WTC11 (cell line): Measurements from ENCODE around the gene UGT1A1.

Experiments
- CTCF ChIP-seq: fragments of 200-600 bp; IDR thresholded peaks from 2 replicates; pipeline ENCODE4 v1.8.0; 2022; ENCODE audit warnings: antibody characterized with exemption
- ELF4 ChIP-seq: sonication (generic); formaldehyde crosslinking; IDR thresholded peaks from 2 replicates; pipeline ENCODE4 v1.8.1; 2022; ENCODE audit warnings: low read depth, mild to moderate bottlenecking, moderate library complexity, missing genetic modification reagents
- HMGXB4 ChIP-seq: sonication (generic); formaldehyde crosslinking; IDR thresholded peaks from 2 replicates; pipeline ENCODE4 v1.8.1; 2023; ENCODE audit warnings: mild to moderate bottlenecking, moderate library complexity, missing genetic modification reagents
- NR2C2 ChIP-seq: sonication (generic); formaldehyde crosslinking; IDR thresholded peaks from 2 replicates; pipeline ENCODE4 v1.8.0; 2022; ENCODE audit warnings: mild to moderate bottlenecking, missing genetic modification reagents
- SOX15 ChIP-seq: fragments of 250-450 bp; sonication (Bioruptor Pico); IDR thresholded peaks from 2 replicates; pipeline ENCODE4 v1.9.0; 2021; ENCODE audit warnings: mild to moderate bottlenecking
- TEAD1 ChIP-seq: sonication (generic); formaldehyde crosslinking; IDR thresholded peaks from 2 replicates; pipeline ENCODE4 v1.8.0; 2022; ENCODE audit warnings: mild to moderate bottlenecking, missing genetic modification reagents
- ZNF121 ChIP-seq: sonication (generic); formaldehyde crosslinking; IDR thresholded peaks from 2 replicates; pipeline ENCODE4 v1.8.0; 2023; ENCODE audit warnings: missing genetic modification reagents
- TF ChIP-seq, protein P1 (sequence below): sonication (generic); formaldehyde crosslinking; IDR thresholded peaks from 2 replicates; pipeline ENCODE4 v1.8.1; 2023; ENCODE audit warnings: mild to moderate bottlenecking, missing genetic modification reagents, moderate library complexity
- TF ChIP-seq, protein P2 (sequence below): sonication (generic); formaldehyde crosslinking; IDR thresholded peaks from 2 replicates; pipeline ENCODE4 v1.8.0; 2022; ENCODE audit warnings: mild to moderate bottlenecking, missing genetic modification reagents
- TF ChIP-seq, protein P3 (sequence below): sonication (generic); formaldehyde crosslinking; IDR thresholded peaks from 2 replicates; pipeline ENCODE4 v1.8.0; 2022; ENCODE audit warnings: mild to moderate bottlenecking, missing genetic modification reagents
- TF ChIP-seq, protein P4 (sequence below): sonication (generic); formaldehyde crosslinking; IDR thresholded peaks from 2 replicates; pipeline ENCODE4 v1.8.1; 2023; ENCODE audit warnings: mild to moderate bottlenecking, missing genetic modification reagents

DNA sequence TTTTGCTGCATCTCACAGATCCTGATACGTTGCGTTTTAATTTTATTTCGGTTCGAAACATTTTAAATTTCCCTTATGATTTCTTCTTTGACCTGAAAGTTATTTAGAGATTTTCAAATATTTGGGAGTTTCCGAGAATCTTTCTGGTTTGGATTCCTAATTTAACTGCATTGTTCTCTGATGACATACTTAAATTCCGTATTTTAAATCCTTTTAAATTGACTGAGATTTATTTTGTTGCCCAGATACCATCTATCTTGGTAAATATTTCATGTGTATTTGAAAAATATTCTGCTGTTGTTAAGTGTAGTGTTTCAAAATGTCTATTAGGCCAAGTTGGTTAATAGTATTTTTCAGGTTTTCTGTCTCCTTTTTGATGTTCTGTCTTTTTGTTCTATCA lies 55.8 kb downstream of the UGT1A1 start:
- TF ChIP-seq, protein P1, sequence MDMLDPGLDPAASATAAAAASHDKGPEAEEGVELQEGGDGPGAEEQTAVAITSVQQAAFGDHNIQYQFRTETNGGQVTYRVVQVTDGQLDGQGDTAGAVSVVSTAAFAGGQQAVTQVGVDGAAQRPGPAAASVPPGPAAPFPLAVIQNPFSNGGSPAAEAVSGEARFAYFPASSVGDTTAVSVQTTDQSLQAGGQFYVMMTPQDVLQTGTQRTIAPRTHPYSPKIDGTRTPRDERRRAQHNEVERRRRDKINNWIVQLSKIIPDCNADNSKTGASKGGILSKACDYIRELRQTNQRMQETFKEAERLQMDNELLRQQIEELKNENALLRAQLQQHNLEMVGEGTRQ (CRISPR knock-in tag) = no peak
- no peak for TF ChIP-seq CTCF
- no peak for TF ChIP-seq ELF4
- TF ChIP-seq, protein P2, sequence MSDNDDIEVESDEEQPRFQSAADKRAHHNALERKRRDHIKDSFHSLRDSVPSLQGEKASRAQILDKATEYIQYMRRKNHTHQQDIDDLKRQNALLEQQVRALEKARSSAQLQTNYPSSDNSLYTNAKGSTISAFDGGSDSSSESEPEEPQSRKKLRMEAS (CRISPR knock-in tag) = no peak
- TF ChIP-seq, protein P3, sequence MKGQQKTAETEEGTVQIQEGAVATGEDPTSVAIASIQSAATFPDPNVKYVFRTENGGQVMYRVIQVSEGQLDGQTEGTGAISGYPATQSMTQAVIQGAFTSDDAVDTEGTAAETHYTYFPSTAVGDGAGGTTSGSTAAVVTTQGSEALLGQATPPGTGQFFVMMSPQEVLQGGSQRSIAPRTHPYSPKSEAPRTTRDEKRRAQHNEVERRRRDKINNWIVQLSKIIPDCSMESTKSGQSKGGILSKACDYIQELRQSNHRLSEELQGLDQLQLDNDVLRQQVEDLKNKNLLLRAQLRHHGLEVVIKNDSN = no peak
- no peak for TF ChIP-seq NR2C2 (CRISPR knock-in tag)
- TF ChIP-seq ZNF121 (CRISPR knock-in tag) = no peak
- no peak for TF ChIP-seq SOX15 (CRISPR knock-in tag)
- TF ChIP-seq, protein P4, sequence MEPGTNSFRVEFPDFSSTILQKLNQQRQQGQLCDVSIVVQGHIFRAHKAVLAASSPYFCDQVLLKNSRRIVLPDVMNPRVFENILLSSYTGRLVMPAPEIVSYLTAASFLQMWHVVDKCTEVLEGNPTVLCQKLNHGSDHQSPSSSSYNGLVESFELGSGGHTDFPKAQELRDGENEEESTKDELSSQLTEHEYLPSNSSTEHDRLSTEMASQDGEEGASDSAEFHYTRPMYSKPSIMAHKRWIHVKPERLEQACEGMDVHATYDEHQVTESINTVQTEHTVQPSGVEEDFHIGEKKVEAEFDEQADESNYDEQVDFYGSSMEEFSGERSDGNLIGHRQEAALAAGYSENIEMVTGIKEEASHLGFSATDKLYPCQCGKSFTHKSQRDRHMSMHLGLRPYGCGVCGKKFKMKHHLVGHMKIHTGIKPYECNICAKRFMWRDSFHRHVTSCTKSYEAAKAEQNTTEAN = no peak
- no peak for TF ChIP-seq TEAD1 (CRISPR knock-in tag)
- TF ChIP-seq HMGXB4 (CRISPR knock-in tag) = no peak
